GM23338 (cell line): ENCODE results near the gene ACD. TPM values are rescaled to one million over a fixed set of nuclear protein-coding genes. Genes with fewer than 3 reads are reported as not detected.

ENCODE experiments used
- ATAC-seq: fragments of 200-7000 bp; cut with Tn5 transposase; 3 replicates; pipeline ENCODE4 v1.9.1; 2020
- DNase-seq: peaks from one replicate; pipeline ENCODE4 v3.0.0-alpha.2; 2015; ENCODE audit warnings: low spot score
- H2AFZ ChIP-seq: fragments of 200-600 bp; sonication (generic); 2 replicates; pipeline ENCODE4 v1.8.0; 2016; ENCODE audit warnings: antibody characterized with exemption, mild to moderate bottlenecking, moderate library complexity
- H3F3A ChIP-seq: fragments of 200-600 bp; sonication (generic); replicated peaks from 2 replicates; pipeline ENCODE4 v1.8.0; 2017; ENCODE audit warnings: antibody characterized with exemption, mixed run types, low read depth
- H3K27ac ChIP-seq: fragments of 200-600 bp; sonication (generic); 2 replicates; pipeline ENCODE4 v1.6.1; 2016; ENCODE audit warnings: low read depth
- H3K27me3 ChIP-seq: fragments of 200-600 bp; sonication (generic); 2 replicates; pipeline ENCODE4 v1.8.0; 2016; ENCODE audit warnings: mild to moderate bottlenecking, mixed run types, moderate library complexity; ENCODE audit not compliant: insufficient read depth
- H3K36me3 ChIP-seq: fragments of 200-600 bp; sonication (generic); 2 replicates; pipeline ENCODE4 v1.8.0; 2016; ENCODE audit warnings: mild to moderate bottlenecking; ENCODE audit not compliant: insufficient read depth
- H3K4me1 ChIP-seq: fragments of 200-600 bp; sonication (generic); 2 replicates; pipeline ENCODE4 v1.8.0; 2016; ENCODE audit warnings: mild to moderate bottlenecking, moderate library complexity; ENCODE audit not compliant: insufficient read depth
- H3K4me2 ChIP-seq: fragments of 200-600 bp; sonication (generic); 2 replicates; pipeline ENCODE4 v1.7.1; 2017; ENCODE audit warnings: mixed run types
- H3K4me3 ChIP-seq: fragments of 200-600 bp; sonication (generic); 2 replicates; pipeline ENCODE4 v1.6.1; 2016; ENCODE audit warnings: mixed run types
- H3K79me2 ChIP-seq: fragments of 200-600 bp; sonication (generic); replicated peaks from 2 replicates; pipeline ENCODE4 v1.8.0; 2017; ENCODE audit warnings: mild to moderate bottlenecking; ENCODE audit not compliant: insufficient read depth
- H3K9me2 ChIP-seq: fragments of 200-600 bp; sonication (generic); 2 replicates; pipeline ENCODE4 v1.8.0; 2017; ENCODE audit not compliant: insufficient read depth
- H4K20me1 ChIP-seq: fragments of 200-600 bp; sonication (generic); replicated peaks from 2 replicates; pipeline ENCODE4 v1.8.0; 2017; ENCODE audit warnings: mild to moderate bottlenecking; ENCODE audit not compliant: insufficient read depth
- H3K27ac Mint-ChIP-seq: 2 replicates; pipeline ENCODE4 v1.8.0; 2020; ENCODE audit warnings: inconsistent platforms, mild to moderate bottlenecking, moderate library complexity, mixed read lengths
- H3K27me3 Mint-ChIP-seq: 3 replicates; pipeline ENCODE4 v1.8.0; 2022; ENCODE audit warnings: low read depth, mild to moderate bottlenecking, moderate library complexity, mixed read lengths, inconsistent platforms; ENCODE audit not compliant: insufficient read depth, poor library complexity
- H3K36me3 Mint-ChIP-seq: 3 replicates; pipeline ENCODE4 v1.8.0; 2021; ENCODE audit warnings: low read depth, mild to moderate bottlenecking, inconsistent platforms, moderate library complexity, mixed read lengths
- H3K4me1 Mint-ChIP-seq: 3 replicates; pipeline ENCODE4 v1.8.0; 2020; ENCODE audit warnings: mild to moderate bottlenecking, inconsistent platforms, mixed read lengths
- H3K4me3 Mint-ChIP-seq: 3 replicates; pipeline ENCODE4 v1.8.0; 2021; ENCODE audit warnings: moderate library complexity, mild to moderate bottlenecking, inconsistent platforms, mixed read lengths
- H3K9me3 Mint-ChIP-seq: 3 replicates; pipeline ENCODE4 v1.8.0; 2020; ENCODE audit warnings: moderate library complexity, mild to moderate bottlenecking, inconsistent platforms, mixed read lengths
- ZNF114 ChIP-seq: fragments of 250-450 bp; sonication (Bioruptor Pico); IDR thresholded peaks from 2 replicates; pipeline ENCODE4 v1.5.0; 2020; ENCODE audit warnings: mild to moderate bottlenecking, moderate library complexity
- polyA plus RNA-seq: library from polyadenylated mRNA; unstranded; fragments of >200 nt; fragmentation: Nextera tagmentation; extraction: Ambion mirVana; gene quantifications from 2 replicates; pipeline ENCODE4 v1.2.1, GENCODE V29; 2016
- total RNA-seq: library from RNA; depleted of rRNA; stranded (reverse); fragments of >200 nt; shearing (Covaris generic); gene quantifications from 2 replicates; pipeline ENCODE4 v1.2.3, GENCODE V29; 2014
- TF ChIP-seq, protein P1 (sequence below), 2 experiments: fragments of 200-600 bp in 1 of 2; sonication (generic) in 1 of 2; conservative IDR thresholded peaks; 2 replicates each; pipeline versions ENCODE4 v1.5.1 to v1.6.1; 2016 to 2017; ENCODE audit warnings: antibody characterized with exemption in 2 of 2, low read depth in 2 of 2, mild to moderate bottlenecking in 2 of 2, moderate library complexity in 1 of 2
- TF ChIP-seq, protein P2 (sequence below): IDR thresholded peaks from one replicate; pipeline ENCODE4 v1.6.1; 2018; ENCODE audit warnings: antibody characterized with exemption; ENCODE audit not compliant: unreplicated experiment
- TF ChIP-seq, protein P3 (sequence below): fragments of 250-450 bp; sonication (Bioruptor Pico); IDR thresholded peaks from 2 replicates; pipeline ENCODE4 v1.5.0; 2020; ENCODE audit warnings: mild to moderate bottlenecking, moderate library complexity

Gene ACD
- total and polyA plus RNA-seq, 2 experiments from 2014 or later: 38.7 to 51.7 TPM

DNA sequence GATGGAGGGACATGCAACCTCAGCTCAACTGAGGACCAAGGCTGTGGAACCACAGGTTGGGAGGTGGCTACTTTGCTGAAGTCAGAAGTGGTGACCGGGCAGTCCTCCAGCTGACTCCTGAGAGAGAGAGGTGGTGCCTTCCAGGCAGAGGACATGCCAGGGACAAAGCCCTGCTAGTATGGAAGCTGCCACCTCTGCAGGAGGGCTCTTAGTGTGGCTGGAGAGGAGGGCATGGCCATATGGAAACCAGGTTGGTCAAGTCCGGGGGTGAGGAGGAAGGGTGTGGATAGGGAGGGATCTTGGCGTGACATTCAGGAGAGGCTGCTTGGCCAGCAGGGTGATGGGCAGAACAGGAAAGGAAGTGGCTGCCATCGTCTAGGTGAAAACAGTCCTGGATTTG is 12.2 kb upstream of the ACD start:
- Histone ChIP-seq H3K27me3 (peaks cover under 1% of the 10 kb centered on the region; the same call in 1 of the 2 replicates), H3K4me2 (no peak overlapping the region), H3K4me3 (no peak overlapping the region), H2AFZ (no peak overlapping the region), H3K79me2 (no peaks in the 10 kb centered on the region), H3K9me2 (no peaks in the 10 kb centered on the region), H3F3A (peaks cover 11% of the 10 kb centered on the region), H3K36me3 (no peaks in the 10 kb centered on the region), H3K4me1 (peaks cover 4% of the 10 kb centered on the region; the same call in 1 of the 2 replicates), H3K27ac (no peak overlapping the region), H4K20me1 (no peaks in the 10 kb centered on the region; the same call in 1 of the 2 replicates)
- DNase-seq (peak; percentile 25), ATAC-seq (no peak)
- Mint-ChIP-seq H3K27ac (no peak overlapping the region), H3K4me1 (0 out of 3 replicates have a peak, but pooled peaks cover 3% of the 10 kb centered on the region), H3K4me3 (no peak overlapping the region), H3K27me3 (peaks cover 23% of the 10 kb centered on the region), H3K9me3 (no peaks in the 10 kb centered on the region), H3K36me3 (no peaks in the 10 kb centered on the region)
- TF ChIP-seq, protein P1, sequence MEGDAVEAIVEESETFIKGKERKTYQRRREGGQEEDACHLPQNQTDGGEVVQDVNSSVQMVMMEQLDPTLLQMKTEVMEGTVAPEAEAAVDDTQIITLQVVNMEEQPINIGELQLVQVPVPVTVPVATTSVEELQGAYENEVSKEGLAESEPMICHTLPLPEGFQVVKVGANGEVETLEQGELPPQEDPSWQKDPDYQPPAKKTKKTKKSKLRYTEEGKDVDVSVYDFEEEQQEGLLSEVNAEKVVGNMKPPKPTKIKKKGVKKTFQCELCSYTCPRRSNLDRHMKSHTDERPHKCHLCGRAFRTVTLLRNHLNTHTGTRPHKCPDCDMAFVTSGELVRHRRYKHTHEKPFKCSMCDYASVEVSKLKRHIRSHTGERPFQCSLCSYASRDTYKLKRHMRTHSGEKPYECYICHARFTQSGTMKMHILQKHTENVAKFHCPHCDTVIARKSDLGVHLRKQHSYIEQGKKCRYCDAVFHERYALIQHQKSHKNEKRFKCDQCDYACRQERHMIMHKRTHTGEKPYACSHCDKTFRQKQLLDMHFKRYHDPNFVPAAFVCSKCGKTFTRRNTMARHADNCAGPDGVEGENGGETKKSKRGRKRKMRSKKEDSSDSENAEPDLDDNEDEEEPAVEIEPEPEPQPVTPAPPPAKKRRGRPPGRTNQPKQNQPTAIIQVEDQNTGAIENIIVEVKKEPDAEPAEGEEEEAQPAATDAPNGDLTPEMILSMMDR (conservative IDR thresholded peaks at IDR 0.05; ENCODE audit: low read depth in 2 of 2): no peak
- TF ChIP-seq, protein P2, sequence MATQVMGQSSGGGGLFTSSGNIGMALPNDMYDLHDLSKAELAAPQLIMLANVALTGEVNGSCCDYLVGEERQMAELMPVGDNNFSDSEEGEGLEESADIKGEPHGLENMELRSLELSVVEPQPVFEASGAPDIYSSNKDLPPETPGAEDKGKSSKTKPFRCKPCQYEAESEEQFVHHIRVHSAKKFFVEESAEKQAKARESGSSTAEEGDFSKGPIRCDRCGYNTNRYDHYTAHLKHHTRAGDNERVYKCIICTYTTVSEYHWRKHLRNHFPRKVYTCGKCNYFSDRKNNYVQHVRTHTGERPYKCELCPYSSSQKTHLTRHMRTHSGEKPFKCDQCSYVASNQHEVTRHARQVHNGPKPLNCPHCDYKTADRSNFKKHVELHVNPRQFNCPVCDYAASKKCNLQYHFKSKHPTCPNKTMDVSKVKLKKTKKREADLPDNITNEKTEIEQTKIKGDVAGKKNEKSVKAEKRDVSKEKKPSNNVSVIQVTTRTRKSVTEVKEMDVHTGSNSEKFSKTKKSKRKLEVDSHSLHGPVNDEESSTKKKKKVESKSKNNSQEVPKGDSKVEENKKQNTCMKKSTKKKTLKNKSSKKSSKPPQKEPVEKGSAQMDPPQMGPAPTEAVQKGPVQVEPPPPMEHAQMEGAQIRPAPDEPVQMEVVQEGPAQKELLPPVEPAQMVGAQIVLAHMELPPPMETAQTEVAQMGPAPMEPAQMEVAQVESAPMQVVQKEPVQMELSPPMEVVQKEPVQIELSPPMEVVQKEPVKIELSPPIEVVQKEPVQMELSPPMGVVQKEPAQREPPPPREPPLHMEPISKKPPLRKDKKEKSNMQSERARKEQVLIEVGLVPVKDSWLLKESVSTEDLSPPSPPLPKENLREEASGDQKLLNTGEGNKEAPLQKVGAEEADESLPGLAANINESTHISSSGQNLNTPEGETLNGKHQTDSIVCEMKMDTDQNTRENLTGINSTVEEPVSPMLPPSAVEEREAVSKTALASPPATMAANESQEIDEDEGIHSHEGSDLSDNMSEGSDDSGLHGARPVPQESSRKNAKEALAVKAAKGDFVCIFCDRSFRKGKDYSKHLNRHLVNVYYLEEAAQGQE: no peak
- no peak for TF ChIP-seq ZNF114
- TF ChIP-seq, protein P3, sequence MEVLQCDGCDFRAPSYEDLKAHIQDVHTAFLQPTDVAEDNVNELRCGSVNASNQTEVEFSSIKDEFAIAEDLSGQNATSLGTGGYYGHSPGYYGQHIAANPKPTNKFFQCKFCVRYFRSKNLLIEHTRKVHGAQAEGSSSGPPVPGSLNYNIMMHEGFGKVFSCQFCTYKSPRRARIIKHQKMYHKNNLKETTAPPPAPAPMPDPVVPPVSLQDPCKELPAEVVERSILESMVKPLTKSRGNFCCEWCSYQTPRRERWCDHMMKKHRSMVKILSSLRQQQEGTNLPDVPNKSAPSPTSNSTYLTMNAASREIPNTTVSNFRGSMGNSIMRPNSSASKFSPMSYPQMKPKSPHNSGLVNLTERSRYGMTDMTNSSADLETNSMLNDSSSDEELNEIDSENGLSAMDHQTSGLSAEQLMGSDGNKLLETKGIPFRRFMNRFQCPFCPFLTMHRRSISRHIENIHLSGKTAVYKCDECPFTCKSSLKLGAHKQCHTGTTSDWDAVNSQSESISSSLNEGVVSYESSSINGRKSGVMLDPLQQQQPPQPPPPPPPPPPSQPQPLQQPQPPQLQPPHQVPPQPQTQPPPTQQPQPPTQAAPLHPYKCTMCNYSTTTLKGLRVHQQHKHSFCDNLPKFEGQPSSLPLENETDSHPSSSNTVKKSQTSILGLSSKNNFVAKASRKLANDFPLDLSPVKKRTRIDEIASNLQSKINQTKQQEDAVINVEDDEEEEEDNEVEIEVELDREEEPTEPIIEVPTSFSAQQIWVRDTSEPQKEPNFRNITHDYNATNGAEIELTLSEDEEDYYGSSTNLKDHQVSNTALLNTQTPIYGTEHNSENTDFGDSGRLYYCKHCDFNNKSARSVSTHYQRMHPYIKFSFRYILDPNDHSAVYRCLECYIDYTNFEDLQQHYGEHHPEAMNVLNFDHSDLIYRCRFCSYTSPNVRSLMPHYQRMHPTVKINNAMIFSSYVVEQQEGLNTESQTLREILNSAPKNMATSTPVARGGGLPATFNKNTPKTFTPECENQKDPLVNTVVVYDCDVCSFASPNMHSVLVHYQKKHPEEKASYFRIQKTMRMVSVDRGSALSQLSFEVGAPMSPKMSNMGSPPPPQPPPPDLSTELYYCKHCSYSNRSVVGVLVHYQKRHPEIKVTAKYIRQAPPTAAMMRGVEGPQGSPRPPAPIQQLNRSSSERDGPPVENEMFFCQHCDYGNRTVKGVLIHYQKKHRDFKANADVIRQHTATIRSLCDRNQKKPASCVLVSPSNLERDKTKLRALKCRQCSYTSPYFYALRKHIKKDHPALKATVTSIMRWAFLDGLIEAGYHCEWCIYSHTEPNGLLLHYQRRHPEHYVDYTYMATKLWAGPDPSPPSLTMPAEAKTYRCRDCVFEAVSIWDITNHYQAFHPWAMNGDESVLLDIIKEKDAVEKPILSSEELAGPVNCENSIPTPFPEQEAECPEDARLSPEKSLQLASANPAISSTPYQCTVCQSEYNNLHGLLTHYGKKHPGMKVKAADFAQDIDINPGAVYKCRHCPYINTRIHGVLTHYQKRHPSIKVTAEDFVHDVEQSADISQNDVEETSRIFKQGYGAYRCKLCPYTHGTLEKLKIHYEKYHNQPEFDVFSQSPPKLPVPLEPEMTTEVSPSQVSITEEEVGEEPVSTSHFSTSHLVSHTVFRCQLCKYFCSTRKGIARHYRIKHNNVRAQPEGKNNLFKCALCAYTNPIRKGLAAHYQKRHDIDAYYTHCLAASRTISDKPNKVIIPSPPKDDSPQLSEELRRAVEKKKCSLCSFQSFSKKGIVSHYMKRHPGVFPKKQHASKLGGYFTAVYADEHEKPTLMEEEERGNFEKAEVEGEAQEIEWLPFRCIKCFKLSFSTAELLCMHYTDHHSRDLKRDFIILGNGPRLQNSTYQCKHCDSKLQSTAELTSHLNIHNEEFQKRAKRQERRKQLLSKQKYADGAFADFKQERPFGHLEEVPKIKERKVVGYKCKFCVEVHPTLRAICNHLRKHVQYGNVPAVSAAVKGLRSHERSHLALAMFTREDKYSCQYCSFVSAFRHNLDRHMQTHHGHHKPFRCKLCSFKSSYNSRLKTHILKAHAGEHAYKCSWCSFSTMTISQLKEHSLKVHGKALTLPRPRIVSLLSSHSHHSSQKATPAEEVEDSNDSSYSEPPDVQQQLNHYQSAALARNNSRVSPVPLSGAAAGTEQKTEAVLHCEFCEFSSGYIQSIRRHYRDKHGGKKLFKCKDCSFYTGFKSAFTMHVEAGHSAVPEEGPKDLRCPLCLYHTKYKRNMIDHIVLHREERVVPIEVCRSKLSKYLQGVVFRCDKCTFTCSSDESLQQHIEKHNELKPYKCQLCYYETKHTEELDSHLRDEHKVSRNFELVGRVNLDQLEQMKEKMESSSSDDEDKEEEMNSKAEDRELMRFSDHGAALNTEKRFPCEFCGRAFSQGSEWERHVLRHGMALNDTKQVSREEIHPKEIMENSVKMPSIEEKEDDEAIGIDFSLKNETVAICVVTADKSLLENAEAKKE (CRISPR knock-in tag): no peak
